Anterior cingulate cortex (tissue), 58 donors: ENCODE measurements around the gene TRPM2.
"Not testable (repeated sequence)": the region's sequence is repeated elsewhere in the genome, so short reads cannot be mapped to it uniquely, and the experiment has no call there.

Source experiments
- DNase-seq, 58 donors: peaks; one replicate each; lab custom pipeline; 2025; lab: John Stamatoyannopoulos, UW

TRPM2 gene

DNA sequence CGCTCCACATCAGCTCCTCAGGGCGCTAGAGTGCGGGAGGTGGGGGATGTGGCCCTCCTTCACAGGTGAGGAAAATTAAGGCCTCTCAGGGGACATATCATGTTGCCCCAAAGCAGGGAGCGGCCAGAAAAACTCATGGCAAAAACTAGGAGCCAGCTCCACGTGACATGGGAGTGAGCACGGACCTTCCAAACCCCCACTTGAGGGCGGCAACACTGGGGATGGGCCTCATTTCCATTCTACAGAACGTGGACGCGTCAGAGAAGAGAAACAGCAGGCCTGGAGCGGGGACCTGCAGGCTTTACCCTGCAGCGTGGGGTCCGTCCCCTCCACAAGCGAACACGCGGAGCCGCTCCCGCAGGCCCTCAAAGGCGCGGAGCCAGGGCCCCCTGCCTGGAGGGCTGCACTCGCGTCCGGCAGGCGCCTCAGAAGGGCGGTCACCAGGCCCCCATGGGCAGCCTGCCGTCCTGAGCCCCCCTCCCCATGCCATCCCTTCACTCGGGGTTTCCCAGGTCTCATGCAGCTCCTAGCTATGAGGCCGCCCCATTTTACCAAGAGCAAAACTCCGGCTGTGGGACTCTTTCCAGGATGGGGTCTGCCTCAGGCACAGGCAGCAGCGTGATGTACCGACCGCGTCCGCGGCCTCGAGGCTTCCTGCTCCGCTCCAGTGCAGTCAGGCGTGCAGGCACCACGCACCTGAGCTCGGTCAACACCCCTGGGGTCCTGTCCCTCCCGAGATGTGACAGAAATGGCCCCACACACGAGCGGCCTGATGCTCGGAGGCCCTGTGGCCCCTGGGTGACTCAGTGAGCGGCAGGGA lies 19.7 kb upstream of the TRPM2 start:
- no peak for DNase-seq

- DNase-seq, result no peak
Observed at GRCh38 chr21:44334329-44335030, 18.9 kb upstream of the TRPM2 start.

DNA sequence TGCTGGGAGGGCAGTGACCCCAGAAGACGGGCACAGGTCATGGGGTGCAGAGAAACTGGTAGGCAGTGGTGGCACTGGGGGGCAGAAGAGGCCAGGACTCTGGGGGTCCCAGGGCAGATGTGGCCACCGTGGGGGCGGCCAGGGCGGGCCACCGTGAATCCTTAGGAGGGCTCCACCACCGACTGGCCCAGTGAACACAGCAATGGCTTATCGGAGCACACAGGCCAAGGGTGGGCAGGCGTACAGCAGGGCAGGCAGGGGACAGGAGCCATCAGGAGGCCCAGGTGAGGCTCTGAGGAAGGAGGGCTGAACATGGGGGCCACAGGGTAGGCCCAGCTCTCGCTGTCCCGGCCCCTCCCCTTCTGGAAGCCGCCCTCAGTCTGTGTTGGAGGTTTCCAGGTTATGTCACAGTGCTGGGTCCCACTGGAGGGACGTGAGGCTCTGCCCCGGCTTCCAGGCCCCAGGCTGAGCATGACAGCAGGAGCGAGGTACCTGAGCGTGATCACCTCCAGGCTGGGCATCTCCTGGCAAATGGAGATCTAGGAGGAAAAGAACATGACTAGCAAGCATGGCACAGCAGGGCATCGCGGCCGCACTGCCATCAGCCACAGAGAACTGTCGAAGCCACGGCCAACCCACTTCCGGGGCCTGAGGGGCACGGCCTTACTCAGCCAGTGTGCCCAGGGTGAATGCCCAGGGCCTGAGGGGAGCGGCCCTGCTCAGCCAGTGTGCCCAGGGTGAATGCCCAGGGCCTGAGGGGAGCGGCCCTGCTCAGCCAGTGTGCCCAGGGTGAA lies 18.0 kb upstream of the TRPM2 start:
- no peak for DNase-seq

- no peak for DNase-seq
Observed at GRCh38 chr21:44337449-44337848, 16.0 kb upstream of the TRPM2 start.

- DNase-seq, result peak in 47 of 58 donors; percentile 21 to 83 (median 67)
Observed at GRCh38 chr21:44337941-44338895, 15.2 kb upstream of the TRPM2 start.

DNA sequence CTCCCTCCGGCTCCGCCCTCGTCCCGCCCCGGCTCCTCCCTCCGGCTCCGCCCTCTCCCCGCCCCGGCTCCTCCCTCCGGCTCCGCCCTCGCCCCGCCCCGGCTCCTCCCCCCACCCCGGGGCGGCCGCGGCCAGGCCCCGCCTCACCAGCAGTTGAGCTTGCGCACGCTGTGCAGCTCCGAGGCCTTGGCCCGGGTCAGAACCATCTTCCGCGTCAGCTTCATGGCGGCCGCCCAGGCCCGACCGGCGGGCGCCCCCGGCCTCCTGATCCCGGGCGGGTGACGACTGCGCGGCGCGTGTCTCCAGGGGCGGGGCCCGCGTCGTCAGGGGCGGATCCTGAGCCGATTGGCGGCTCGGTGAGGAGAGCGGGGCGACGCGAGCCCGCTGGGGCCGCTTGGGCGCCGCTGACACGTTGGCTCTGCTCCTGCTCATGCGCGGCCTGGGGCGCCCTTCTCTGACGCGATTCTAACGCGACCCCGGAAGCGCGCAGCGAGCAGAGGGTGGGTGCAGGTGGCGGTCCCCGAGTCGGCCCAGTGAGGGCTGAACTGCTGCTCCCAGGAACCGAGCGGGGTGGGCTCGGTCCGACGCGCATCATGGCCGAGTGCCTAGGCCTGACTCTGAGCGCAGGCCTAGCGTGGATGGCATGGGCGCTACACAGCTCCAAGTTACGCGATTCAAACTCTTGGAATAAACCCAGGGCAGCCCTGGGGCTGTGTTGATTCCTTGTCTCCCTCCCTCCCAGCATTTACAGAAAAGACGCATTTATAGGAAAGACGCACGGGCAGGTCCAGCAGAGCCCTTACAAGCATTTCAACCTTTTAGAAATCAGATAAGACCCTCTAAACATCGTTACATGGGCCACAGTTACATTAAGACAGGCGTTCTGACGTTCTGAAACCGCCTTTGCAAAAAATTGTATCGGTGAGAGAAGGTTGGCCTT lies 14.2 kb upstream of the TRPM2 start, which contains the start of gene CFAP410:
CFAP410 (minus strand) TSS at position 420 of the 940 bp plus-strand sequence; CDS start at position 224, 196 bp downstream.
- DNase-seq, result peak; percentile 66 to 99 (median 94)

GRCh38 chr21:44341726-44342458 lies 11.5 kb upstream of the TRPM2 start:
- not testable (repeated sequence) for DNase-seq

DNA sequence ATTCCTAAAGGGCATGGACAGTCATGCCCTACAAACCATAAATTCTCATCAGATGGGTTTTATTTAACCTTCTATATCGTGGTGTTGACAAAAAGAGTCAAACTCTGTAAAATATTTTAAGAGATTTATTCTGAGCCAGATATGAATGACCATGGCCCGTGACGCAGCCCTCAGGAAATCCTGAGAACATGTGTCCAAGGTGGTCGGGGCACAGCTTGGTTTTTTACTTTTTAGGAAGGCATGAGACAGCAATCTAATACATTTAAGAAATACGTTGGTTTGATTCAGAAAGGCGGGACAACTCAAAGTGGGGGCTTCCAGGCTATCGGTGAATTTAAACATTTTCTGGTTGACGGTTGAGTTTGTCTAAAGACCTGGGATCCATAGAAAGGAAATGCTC lies 10.4 kb upstream of the TRPM2 start:
- not testable (repeated sequence) for DNase-seq

- DNase-seq, result no peak
Observed at GRCh38 chr21:44344541-44345183, 8.8 kb upstream of the TRPM2 start.

GRCh38 chr21:44345495-44345894 lies 7.9 kb upstream of the TRPM2 start:
- no peak for DNase-seq

DNA sequence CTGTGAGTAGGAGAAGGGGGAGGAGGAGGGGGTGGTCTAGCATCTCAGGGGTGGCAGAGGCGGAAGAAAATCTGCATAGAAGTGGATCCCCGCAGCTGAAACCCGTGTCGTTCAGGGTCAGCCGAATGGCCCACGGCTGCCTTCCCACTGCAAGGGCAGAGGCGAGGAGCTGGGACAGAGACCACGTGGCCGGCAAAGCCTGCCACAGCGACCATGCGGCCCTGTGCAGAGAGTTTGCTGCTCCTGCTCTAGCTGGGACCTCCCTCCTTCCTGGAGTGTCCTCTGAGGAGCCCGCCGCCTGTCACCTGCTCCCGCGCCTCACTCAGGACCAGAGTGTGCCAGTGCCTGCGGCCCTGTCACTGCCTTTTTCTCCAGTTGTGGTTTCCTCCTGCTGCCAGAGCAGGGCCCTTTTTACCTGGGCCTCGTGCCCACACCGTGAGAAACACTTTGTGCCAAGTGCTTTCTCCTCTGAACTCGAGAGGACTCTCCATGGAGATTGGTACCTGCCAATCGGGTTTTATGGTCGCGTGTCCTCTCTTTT lies 5.4 kb upstream of the TRPM2 start:
- no peak for DNase-seq

GRCh38 chr21:44348861-44349260 lies 4.6 kb upstream of the TRPM2 start:
- no peak for DNase-seq

GRCh38 chr21:44349416-44349846 lies 4.0 kb upstream of the TRPM2 start:
- no peak for DNase-seq

- DNase-seq, result peak in 14 of 58 donors; percentile 16 to 73 (median 34)
Observed at GRCh38 chr21:44349847-44350772, 3.3 kb upstream of the TRPM2 start.

- DNase-seq, result peak in 1 of 58 donors; percentile 40
Observed at GRCh38 chr21:44350773-44351481, 2.5 kb upstream of the TRPM2 start.
